COR-L47 (cell line): ENCODE data around the gene CDC42BPA.
"Not testable (repeated sequence)": the region's sequence is repeated elsewhere in the genome, so short reads cannot be mapped to it uniquely, and the experiment has no call there.

Source experiments
- DNase-seq: peaks from one replicate; lab custom pipeline; 2025; lab: John Stamatoyannopoulos, UW

The CDC42BPA gene

GRCh38 chr1:227318016-227318852, at the start of gene CDC42BPA:
Gene CDC42BPA (minus strand): TSS chr1:227318492. CDS start chr1:227317182, 1,310 bp downstream.
- DNase-seq = peak; percentile 88

GRCh38 chr1:227368009-227368408, 49.7 kb upstream of the CDC42BPA start:
- DNase-seq = no peak

- DNase-seq = no peak
Measured at GRCh38 chr1:227365473-227366431, 47.5 kb upstream of the CDC42BPA start.

- no peak for DNase-seq
Measured at GRCh38 chr1:227364657-227365056, 46.4 kb upstream of the CDC42BPA start.

GRCh38 chr1:227363825-227364224, 45.5 kb upstream of the CDC42BPA start:
- DNase-seq = no peak

DNA sequence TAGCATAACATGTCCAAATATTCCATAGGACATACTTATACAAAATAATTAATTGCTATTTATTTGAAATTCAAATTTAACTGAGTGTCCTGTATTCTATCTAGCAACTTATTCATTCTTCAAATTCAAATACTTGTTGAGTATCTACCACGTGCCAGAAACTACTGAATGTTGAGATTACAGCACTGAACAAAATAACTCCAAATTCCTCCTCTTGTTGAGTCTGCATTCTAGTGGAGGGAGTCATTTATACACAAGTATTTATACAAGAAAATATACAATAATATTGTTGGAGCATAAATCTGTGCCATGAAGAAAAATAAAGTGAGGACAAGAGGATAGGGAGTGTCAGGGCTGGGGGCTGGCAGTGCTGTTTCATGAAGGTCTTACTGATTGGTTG, 43.7 kb upstream of the CDC42BPA start:
- DNase-seq = no peak

- DNase-seq = no peak
Measured at GRCh38 chr1:227357927-227358302, 39.6 kb upstream of the CDC42BPA start.

DNA sequence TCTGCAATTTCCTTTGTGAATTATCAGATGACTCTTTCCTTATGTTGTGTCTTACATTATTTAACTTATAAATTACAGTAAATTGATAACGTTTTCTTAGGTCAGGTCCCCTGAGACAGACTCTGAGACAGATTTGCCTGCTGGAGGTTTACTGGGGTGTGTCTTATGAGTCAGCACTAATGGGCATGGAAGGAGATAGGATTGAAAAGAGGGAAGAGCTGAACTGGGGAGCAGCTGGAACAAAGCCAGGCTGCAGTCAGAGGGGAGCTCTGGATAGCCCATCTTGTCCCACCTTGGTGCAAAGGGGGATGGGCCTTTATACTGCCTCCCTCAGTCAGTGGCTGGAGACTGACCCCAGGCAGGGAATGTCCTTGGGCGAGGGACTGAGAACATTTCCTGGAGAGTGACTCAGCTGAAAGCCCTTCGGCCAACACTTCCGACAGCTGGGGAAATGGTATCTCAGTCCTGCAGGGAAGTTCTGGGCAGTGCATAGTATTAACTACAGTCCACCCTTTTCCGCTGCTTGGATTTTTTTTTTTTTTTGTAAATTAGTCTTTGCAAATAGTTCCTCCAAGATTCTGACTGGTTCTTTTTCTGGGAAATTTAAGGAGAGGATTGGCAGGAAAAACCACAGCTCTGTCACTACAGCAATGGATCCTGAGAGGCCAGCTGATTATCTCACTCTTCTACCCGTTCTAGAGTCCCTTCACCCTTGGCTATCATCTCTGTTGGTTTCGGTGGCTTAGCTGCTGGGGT, 39.1 kb upstream of the CDC42BPA start:
- no peak for DNase-seq

DNA sequence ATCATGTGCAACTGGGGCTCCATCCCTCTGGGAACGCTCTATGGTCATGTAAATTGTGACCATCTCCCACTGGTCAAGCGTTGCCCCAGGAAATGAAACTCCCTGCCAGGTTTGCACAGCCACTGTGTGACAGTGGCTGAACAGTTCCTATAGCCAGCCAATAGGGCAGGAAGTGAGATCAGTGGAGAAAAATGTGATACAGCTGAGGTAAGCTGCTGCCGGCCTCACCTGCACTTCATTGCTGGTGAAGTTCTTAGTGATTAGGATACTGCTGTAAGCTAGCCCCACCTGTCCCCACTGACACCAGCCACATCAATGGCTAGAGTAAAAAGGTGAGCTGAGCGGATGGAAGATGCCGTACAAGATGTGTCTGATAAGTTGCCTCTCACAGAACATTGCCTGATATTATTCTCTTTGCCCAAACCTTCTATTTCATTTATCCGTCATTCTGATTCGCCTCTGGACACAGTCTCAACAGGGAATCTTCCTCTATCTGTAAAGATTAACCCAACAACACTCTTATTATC, 38.4 kb upstream of the CDC42BPA start:
- DNase-seq = no peak

- DNase-seq = no peak
Measured at GRCh38 chr1:227355542-227356245, 37.4 kb upstream of the CDC42BPA start.

- DNase-seq = no peak
Measured at GRCh38 chr1:227353186-227353585, 34.9 kb upstream of the CDC42BPA start.

DNA sequence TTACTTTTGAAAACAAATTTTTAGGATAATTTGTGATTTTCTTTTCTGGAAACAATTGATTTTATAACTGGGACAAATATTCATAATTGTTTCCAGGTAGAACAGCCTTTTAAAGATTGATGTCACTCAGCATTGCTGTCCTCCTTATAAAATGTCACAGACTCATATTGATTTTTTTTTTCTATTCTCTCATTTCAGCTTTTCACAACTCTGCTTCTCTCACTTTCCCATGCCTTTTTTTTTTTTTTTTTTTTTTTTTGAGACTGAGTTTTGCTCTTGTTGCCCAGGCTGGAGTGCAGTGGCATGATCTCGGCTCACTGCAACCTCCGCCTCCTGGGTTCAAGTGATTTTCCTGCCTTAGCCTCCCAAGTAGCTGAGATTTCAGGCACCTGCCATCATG, 33.9 kb upstream of the CDC42BPA start:
- not testable (repeated sequence) for DNase-seq

DNA sequence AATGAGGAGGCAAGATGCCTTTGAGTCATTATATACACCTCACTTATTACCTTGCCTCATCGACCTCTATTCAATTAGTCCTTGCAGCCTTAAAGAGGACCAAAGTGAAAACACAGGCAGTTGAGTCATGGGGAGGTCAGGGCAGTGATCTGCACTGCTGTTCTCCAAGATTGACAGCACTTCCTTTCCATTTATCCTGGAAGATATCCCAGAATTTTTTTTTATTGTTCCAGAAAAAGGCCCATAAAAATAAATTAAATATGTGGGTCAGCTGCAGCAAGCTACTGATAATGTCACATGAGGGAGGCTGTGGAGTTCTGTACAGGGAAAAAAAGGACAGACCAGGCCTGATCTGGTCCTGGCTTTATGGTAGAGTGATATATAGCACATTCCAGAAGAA, 33.2 kb upstream of the CDC42BPA start:
- no peak for DNase-seq

DNA sequence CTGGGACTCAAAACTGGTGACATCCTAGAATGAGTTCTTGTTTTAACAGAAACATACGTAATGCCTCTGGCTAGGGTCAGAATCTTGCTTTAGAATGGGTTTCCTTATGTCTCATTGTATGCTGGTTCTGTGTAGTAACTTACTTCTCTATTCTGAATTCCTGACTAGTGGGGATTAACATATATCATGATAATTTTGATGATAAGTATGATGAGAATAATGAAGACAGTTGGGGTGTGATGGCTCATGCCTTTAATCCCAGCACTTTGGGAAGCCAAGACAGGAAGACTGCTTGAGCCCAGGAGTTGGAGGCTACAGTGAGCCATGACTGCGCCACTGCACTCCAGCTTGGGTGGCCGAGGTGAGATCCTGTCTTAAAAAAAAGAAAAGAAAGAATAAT, 31.7 kb upstream of the CDC42BPA start:
- DNase-seq = no peak

DNA sequence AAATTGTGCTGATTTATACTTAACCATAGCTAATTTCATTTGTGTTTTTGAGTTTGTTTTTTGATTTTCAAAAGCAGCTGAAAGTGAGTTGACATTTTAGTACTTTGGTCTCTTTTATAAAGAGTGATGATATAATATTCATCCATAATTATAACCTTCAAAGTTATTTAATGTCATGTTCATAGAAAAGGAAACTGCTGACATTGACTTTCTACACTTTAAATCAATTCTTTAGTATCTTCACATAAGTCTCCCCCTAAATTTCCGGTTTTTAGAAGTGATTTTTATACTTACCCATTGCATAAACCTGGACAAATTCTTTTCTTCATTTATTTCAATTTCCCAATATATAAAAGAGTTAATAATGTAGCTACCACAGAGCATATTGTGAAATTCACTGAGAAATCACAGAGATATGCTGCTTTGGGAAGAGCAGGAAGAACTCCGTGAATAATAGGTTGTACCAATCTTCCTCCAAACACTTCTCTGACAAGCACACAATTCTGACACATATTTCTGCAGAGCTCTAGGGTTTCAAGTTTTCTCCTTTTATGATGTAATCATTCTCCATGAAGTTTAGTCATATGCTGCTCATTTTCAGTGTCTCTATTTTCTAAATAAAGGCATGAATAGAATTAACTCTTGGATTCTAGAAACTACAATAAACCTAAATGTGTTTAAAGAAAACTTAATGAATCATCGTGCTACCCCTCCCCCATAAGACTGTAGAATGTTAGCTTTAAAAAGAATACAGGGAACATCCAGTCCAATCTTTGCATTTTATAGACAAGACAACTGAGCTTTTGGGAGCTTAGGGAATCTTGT, 25.6 kb upstream of the CDC42BPA start:
- DNase-seq = no peak

DNA sequence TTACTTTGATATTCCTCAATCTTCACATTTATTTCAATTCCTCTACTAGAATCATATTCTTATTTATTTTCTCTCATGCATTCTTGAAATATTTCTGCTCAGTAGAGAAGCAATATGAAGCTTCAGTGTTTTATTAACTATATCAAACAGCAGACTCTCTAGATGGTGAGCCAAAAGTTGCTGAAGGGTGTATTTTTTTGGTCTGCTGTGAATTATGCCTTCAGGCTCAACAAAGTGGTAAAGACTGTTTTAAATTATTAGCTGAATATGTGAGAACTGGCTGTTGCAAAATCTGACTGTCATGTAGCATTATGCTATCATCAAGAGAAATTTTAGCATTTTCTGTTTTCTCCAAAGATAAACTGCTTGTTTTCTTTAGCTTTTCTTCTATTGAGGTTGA, 24.9 kb upstream of the CDC42BPA start:
- no peak for DNase-seq

GRCh38 chr1:227342075-227342829, 24.0 kb upstream of the CDC42BPA start:
- DNase-seq = no peak

- not testable (repeated sequence) for DNase-seq
Measured at GRCh38 chr1:227336136-227336535, 17.8 kb upstream of the CDC42BPA start.

DNA sequence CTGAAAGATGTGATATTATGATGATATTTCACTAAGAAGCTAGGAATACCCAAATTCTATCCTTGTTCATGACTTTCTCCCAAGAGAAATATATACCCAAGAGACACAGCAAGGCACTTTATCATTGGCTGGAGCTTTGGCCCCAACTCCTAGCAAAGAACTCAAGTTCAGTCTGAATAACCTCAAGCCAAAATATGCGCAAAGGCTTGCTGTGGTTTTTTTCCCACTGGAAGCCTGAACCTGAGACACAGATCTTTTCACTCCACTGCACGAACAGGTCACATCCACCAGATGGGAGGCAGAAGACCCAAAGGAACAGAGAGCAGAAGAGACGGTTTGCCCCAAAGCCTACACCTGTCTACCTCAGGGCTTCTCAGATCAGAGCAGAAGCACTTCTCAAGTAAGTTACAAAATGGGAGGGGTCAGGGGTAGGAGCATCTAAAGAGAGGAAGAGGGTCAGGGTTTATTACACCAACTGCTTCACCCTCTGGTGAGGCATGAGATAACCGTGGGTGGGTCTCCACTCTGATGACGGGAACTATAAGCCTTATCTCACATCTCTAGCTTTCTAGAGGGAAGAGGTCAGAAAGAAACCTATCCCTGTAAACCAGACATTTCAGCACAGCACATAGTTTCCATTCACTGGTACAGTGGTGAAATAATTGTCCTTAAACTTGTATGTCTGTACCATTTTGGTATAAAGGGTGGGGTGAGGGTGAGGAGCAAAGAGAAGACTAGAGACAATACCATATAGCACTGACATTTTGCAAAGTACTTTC, 17.1 kb upstream of the CDC42BPA start:
- no peak for DNase-seq
